Transverse colon (tissue), 4 donors: Measurements from ENCODE around the gene APOBEC2. TPM values are rescaled to one million over a fixed set of nuclear protein-coding genes. Genes with fewer than 3 reads are reported as not detected.

ENCODE experiments used
- DNase-seq: peaks from one replicate; pipeline ENCODE4 v3.0.0-alpha.2; 2019
- H3K27ac ChIP-seq, 4 donors: fragments of 200-600 bp; sonication (generic); 2 replicates each; pipeline ENCODE4 v1.5.1; 2016 to 2018; ENCODE audit warnings: inconsistent platforms in 4 of 4
- H3K27me3 ChIP-seq: fragments of 200-600 bp; sonication (generic); 2 replicates; pipeline ENCODE4 v1.5.1; 2017; ENCODE audit warnings: inconsistent platforms
- H3K36me3 ChIP-seq, 4 donors: fragments of 200-600 bp; sonication (generic); 2 replicates each; pipeline ENCODE4 v1.5.1; 2017 to 2019; ENCODE audit warnings: inconsistent platforms in 4 of 4
- H3K4me1 ChIP-seq, 4 donors: fragments of 200-600 bp; sonication (generic); 2 replicates each; pipeline ENCODE4 v1.5.1; 2017 to 2020; ENCODE audit warnings: inconsistent platforms in 4 of 4
- H3K4me3 ChIP-seq, 4 donors: fragments of 200-600 bp; sonication (generic); 1 replicate in 1 of 4; 2 replicates in 3 of 4; pipeline versions ENCODE4 v1.5.1 to v1.6.1; 2017 to 2019; ENCODE audit warnings: inconsistent platforms in 4 of 4
- H3K9me3 ChIP-seq, 2 donors: fragments of 200-600 bp; sonication (generic); 2 replicates each; pipeline ENCODE4 v1.5.1; 2017 to 2019; ENCODE audit warnings: inconsistent platforms in 2 of 2
- CTCF ChIP-seq, 5 experiments: fragments of 200-600 bp in 3 of 5; fragments of 450-650 bp in 2 of 5; sonication (generic) in 3 of 5; IDR thresholded peaks; 1 replicate in 2 of 5; 2 replicates in 3 of 5; pipeline ENCODE4 v1.5.1; 2016 to 2017; ENCODE audit warnings: antibody characterized with exemption in 5 of 5, inconsistent platforms in 3 of 5, mild to moderate bottlenecking in 2 of 5, moderate library complexity in 1 of 5
- EP300 ChIP-seq: sonication (generic); formaldehyde crosslinking; IDR thresholded peaks from one replicate; pipeline ENCODE4 v1.6.1; 2017; ENCODE audit warnings: antibody characterized with exemption, low read depth
- POLR2A ChIP-seq: fragments of 450-650 bp; IDR thresholded peaks from one replicate; pipeline ENCODE4 v1.6.1; 2016; ENCODE audit warnings: antibody characterized with exemption, mild to moderate bottlenecking, moderate library complexity
- POLR2AphosphoS5 ChIP-seq, 3 donors: sonication (generic); formaldehyde crosslinking; IDR thresholded peaks; one replicate each; pipeline ENCODE4 v1.6.1; 2016; ENCODE audit warnings: antibody characterized with exemption in 3 of 3
- WGBS, 2 donors: methylation state at CpG; one replicate each; pipeline ENCODE4 v1.1.5; 2018; ENCODE audit warnings: low coverage in 1 of 2; 5-methylcytosine and 5-hydroxymethylcytosine counted together
- in situ Hi-C, 4 donors: fragments of 200-750 bp; cut with MboI; loops; one replicate each; pipeline versions ENCODE4 v1.15.0 to v1.15.1; 2017; ENCODE audit warnings: low sequenced_read_pairs in 3 of 4, low pct_ligation_motif_present in 1 of 4, low pct_unique_long_range_greater_than_20kb in 1 of 4
- intact Hi-C: fragments of 100-400 bp; cut with DNase I; formaldehyde crosslinking; loops from one replicate; pipeline ENCODE4 v1.15.1; 2023; ENCODE audit warnings: low total_unique reads
- total RNA-seq, 4 donors: library from RNA; depleted of rRNA; stranded (reverse); fragments of >200 nt; gene quantifications; one replicate each; pipeline ENCODE4 v1.1.0, GENCODE V29; 2016

The APOBEC2 gene
- total RNA-seq, 4 donors from 2014 or later: not detected

GRCh38 chr6:41049955-41050354, 3.0 kb upstream of the APOBEC2 start:
- no peaks in the 10 kb centered on the region for H3K4me1 ChIP-seq
- no peak overlapping the region for H3K4me3 ChIP-seq
- no peak for DNase-seq
- in situ Hi-C loops: loop anchor here in 2 of 4 donors (25.0 kb wide), 2 partner anchors 1063 to 1688 kb away; no protein-coding TSS in a partner anchor
- H3K27ac ChIP-seq: no peak overlapping the region
- no peak for TF ChIP-seq CTCF (IDR thresholded peaks at IDR 0.05)
- no peak for TF ChIP-seq EP300
- TF ChIP-seq POLR2AphosphoS5 (IDR thresholded peaks at IDR 0.05): no peak
- TF ChIP-seq POLR2A: no peak
- no peaks in the 10 kb centered on the region for H3K36me3 ChIP-seq
- H3K9me3 ChIP-seq: no peaks in the 10 kb centered on the region
- no peaks in the 10 kb centered on the region for H3K27me3 ChIP-seq
- intact Hi-C loops: no loop called here
- 80 to 90% methylated on average over 3 to 7 of the region's 7 CpGs for WGBS, 2 donors

DNA sequence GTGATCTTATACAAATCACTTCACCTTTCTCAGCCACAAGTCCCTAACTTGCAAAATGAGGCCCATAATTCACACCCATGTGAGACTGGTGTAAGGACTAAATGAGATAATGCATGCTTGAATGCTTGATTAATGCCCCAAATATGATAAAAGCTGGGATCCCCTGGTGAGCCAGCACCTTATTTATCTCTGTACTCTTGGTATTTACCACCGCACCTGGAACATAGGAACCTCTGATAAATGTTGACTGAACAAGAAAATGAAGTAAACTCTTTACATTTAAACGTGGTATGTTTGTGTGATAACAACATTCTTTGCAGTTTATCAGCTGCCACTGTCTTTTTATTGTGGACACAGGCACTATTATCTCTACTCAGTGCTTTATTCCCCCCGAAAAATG, 2.5 kb upstream of the APOBEC2 start:
- no peak overlapping the region for H3K4me3 ChIP-seq
- no peak for DNase-seq
- peaks cover 0 to 4% (median 0%) of the 10 kb centered on the region in 4 donors for H3K4me1 ChIP-seq
- H3K27ac ChIP-seq: no peak overlapping the region
- intact Hi-C loops: no loop called here
- no peaks in the 10 kb centered on the region for H3K36me3 ChIP-seq
- in situ Hi-C loops: no loop called here
- WGBS, 2 donors: 74 to 78% methylated on average over 3 of the region's 3 CpGs
- H3K9me3 ChIP-seq: no peaks in the 10 kb centered on the region
- H3K27me3 ChIP-seq: no peaks in the 10 kb centered on the region
- TF ChIP-seq POLR2A: no peak
- no peak for TF ChIP-seq EP300
- no peak for TF ChIP-seq CTCF (IDR thresholded peaks at IDR 0.05)
- TF ChIP-seq POLR2AphosphoS5 (IDR thresholded peaks at IDR 0.05): no peak

GRCh38 chr6:41051873-41052272, 1.1 kb upstream of the APOBEC2 start:
- no peaks in the 10 kb centered on the region for H3K36me3 ChIP-seq
- no peaks in the 10 kb centered on the region for H3K9me3 ChIP-seq
- no peaks in the 10 kb centered on the region for H3K27me3 ChIP-seq
- intact Hi-C loops (no loop called here), in situ Hi-C loops (no loop called here)
- no peak overlapping the region for H3K27ac ChIP-seq
- TF ChIP-seq POLR2A: no peak
- no peak for TF ChIP-seq POLR2AphosphoS5 (IDR thresholded peaks at IDR 0.05)
- no peak for TF ChIP-seq EP300
- TF ChIP-seq CTCF (IDR thresholded peaks at IDR 0.05): no peak
- 72 to 75% methylated on average over 5 of the region's 5 CpGs for WGBS, 2 donors
- H3K4me3 ChIP-seq: no peak overlapping the region
- no peak for DNase-seq
- H3K4me1 ChIP-seq: peaks cover 0 to 6% (median 0%) of the 10 kb centered on the region in 4 donors

GRCh38 chr6:41054511-41054910, 1.5 kb downstream of the APOBEC2 start:
- in situ Hi-C loops: no loop called here
- TF ChIP-seq POLR2A (no peak), POLR2AphosphoS5 (IDR thresholded peaks at IDR 0.05) (no peak), EP300 (no peak), CTCF (IDR thresholded peaks at IDR 0.05) (no peak)
- Histone ChIP-seq H3K27me3 (no peaks in the 10 kb centered on the region), H3K4me3 (no peak overlapping the region), H3K4me1 (peaks cover 0 to 8% (median 5%) of the 10 kb centered on the region in 4 donors), H3K36me3 (no peaks in the 10 kb centered on the region), H3K9me3 (no peaks in the 10 kb centered on the region), H3K27ac (peak overlapping the region in 1 of 4 donors; percentile 24)
- no peak for DNase-seq
- intact Hi-C loops: no loop called here
- 80 to 97% methylated on average over 1 to 3 of the region's 3 CpGs for WGBS, 2 donors
